Choroid plexus epithelial cell (primary cell): ENCODE results near the gene NKX1-1.

Experiments
- DNase-seq: peaks from one replicate; pipeline ENCODE4 v3.0.0-alpha.2; 2010; ENCODE audit warnings: low read depth
- H3K4me3 ChIP-seq: 2 replicates; pipeline ENCODE4 v1.5.1; 2011; ENCODE audit warnings: low read depth, mild to moderate bottlenecking, control low read depth, low read length, moderate library complexity
- TF ChIP-seq, protein P1 (sequence below): conservative IDR thresholded peaks from 2 replicates; pipeline ENCODE4 v1.5.1; 2011; ENCODE audit warnings: low read depth, mild to moderate bottlenecking, control low read depth, inconsistent platforms, low read length, moderate library complexity

The NKX1-1 gene

DNA sequence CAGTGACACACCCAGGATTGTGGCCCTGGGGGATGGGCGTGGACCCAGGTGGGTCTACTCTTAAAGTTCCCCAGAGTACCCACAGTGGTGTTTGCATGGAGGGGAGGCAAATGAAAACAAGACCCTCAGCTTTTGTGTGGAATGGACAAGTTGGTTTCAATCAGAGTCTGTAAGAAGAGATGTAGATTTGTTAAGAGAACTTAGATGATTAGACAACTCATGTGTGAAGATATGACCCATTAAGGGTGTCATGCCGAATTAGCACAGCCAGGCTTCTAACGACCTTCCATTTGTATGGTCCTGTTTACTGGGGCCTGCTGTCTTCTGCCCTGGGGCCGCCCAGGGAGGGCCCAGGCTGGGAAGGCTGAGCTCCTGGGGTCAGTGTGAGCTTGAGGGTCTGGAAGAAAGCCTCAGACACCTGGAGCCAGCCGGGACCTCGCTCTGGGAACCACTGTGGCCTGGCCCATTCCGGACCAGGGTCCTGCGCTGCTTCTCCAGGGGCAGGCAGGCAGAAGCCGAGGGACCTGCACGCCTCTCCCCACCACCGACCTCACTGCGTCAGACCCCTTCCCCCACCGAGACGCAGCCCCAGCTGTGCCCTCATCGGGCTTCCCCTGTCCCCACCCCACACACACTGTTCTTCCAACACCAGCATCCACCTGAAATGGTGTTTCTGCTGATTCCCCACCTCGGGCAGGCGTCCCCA is 38.9 kb downstream of the NKX1-1 start:
- no peak for DNase-seq
- H3K4me3 ChIP-seq = no peak overlapping the region
- TF ChIP-seq, protein P1, sequence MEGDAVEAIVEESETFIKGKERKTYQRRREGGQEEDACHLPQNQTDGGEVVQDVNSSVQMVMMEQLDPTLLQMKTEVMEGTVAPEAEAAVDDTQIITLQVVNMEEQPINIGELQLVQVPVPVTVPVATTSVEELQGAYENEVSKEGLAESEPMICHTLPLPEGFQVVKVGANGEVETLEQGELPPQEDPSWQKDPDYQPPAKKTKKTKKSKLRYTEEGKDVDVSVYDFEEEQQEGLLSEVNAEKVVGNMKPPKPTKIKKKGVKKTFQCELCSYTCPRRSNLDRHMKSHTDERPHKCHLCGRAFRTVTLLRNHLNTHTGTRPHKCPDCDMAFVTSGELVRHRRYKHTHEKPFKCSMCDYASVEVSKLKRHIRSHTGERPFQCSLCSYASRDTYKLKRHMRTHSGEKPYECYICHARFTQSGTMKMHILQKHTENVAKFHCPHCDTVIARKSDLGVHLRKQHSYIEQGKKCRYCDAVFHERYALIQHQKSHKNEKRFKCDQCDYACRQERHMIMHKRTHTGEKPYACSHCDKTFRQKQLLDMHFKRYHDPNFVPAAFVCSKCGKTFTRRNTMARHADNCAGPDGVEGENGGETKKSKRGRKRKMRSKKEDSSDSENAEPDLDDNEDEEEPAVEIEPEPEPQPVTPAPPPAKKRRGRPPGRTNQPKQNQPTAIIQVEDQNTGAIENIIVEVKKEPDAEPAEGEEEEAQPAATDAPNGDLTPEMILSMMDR = no peak

DNA sequence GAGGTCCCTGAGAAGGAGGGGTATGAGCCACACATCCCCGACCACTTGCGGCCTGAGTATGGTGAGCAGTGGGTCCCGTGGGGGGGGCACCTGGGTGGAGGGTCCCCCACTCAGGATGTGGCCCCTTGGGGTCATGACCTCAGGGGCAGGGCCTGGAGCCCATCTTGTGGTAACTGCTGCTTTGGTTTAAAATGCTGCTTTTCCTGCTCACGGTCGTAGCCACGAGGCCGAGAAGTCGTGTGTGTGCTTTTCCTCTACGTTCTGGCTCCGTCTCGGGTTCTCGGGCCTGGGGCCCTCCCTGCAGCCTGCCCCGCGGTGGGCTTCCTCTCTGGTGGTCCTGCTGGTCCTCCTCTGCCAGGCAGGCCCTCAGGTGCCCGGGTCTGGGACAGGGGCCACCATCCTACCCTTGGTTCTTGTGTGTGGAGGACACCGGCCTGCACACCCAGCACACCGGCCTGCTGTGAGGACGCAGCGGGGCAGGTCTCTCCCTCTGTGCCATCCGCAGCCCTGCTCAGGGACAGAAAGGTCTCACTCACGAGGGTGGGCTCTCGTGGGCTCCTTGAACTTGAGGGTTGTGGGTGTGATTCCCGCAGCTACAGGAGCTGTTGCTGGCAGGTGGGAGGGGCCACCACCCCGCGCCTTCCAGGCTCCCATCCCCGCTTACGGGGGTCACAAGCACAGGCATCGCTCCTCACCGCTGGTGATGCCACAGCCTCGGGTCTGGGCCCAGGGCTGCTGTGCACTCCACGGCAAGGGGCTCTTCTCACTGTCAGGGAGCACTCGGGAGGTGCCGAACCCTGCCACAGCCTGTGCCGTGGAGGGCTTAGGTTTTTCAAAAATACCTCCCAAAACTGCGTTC is 39.6 kb downstream of the NKX1-1 start:
- no peak for DNase-seq
- TF ChIP-seq, protein P1 = no peak
- no peak overlapping the region for H3K4me3 ChIP-seq

DNA sequence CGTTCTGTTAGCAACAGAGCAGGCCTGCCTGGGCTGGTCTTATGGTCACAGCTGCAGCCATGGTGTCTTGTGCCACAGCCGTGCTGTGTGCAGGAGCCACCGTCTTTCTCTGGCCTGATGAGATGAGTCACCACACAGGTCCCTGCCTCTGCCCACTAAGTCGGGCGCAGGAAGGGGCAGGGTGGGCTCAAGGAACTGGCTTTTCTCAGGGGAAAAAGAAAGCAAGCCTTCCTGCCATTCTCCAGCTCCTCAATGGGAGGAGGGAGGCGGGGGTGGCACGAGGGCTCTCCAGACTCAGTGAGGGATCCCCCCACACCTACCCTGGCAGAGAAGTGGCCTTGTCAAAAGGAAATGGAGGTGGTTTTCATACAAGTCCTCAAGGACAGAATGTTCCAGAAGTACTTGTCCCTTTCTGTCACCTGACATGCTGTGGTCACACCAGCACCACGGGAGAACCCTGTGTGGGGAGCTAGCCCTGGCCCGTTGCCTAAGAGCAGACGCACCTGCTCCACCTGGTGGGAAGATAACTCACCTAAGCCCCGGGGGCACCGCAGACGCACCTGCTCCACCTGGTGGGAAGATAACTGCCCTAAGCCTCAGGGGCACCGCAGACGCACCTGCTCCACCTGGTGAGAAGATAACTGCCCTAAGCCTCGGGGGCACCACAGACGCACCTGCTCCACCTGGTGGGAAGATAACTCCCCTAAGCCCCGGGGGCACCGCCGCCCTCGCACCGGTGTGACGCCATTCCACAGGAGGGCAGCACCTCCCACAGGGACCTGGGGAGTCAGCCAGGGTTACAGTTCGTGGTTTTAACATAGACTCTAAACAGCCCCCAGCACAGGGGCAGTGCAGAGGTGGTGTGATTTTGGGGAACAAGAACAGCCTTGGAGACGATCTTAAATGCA is 40.7 kb downstream of the NKX1-1 start:
- TF ChIP-seq, protein P1 = no peak
- H3K4me3 ChIP-seq = no peak overlapping the region
- no peak for DNase-seq

DNA sequence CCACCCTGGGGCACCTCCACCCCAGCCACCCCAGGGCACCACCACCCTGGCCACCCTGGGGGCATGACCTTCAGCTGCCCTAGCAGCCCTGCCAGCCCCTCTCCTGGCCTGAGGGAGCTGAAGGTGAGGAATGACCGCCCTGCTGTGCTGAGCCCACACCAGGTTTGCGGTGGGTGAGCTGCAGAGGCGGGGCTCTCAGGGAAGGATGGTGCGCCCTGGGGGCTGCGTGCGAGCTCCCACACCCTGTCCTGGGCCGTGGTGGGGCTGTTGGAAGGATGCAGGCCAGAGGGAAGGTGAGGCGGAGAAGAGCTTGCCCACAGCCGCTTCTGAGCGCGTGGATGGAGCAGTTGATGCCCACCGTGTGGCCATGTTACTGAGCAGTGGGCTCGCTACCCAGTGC is 41.5 kb downstream of the NKX1-1 start:
- H3K4me3 ChIP-seq = no peak overlapping the region
- TF ChIP-seq, protein P1 = no peak
- DNase-seq = no peak

DNA sequence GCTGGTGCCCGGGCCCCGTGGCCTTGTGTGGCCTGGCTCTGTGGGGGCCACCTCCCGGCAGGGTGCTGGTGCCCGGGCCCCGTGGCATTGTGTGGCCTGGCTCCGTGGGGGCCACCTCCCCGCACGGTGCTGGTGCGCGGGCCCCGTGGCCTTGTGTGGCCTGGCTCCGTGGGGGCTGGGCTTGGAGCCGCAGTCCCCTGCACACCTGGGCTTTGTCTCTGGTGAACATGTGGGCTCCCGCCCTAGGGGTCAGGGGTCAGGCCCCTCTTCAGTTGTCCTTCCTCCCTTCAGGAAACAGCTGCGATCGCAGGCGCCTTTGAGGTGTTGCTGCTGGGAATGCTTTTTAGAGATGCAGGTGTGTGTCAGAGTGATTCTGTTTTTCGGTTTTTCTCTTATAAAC is 42.0 kb downstream of the NKX1-1 start:
- H3K4me3 ChIP-seq = no peak overlapping the region
- no peak for DNase-seq
- TF ChIP-seq, protein P1 = no peak

DNA sequence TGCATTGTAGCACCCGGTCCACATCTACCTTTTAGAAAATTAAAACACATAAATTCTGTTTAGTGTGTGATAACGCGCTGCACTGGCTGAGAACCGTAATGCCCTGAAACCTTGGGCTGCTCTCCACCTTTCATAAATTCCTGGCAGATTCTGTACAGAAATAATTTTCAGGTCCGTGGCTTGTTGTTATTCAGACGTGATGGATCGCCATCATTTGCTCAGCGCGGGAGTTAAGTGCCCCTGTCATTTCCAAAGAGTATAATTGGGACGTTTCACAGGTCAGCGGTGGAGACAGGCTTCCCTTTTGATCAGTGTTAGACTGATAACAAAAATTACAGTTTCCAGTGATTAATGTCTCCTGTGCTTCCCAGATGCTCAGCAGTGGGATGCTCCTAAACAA is 42.7 kb downstream of the NKX1-1 start:
- TF ChIP-seq, protein P1 = no peak
- H3K4me3 ChIP-seq = no peak overlapping the region
- no peak for DNase-seq
